HG03460 (cell line): ENCODE data around the gene LGALS9.
"Not testable (repeated sequence)": the region's sequence is repeated elsewhere in the genome, so short reads cannot be mapped to it uniquely, and the experiment has no call there.

Experiments
- ATAC-seq: cut with Tn5 transposase; IDR thresholded peaks from one replicate; pipeline ENCODE4 v1.9.1; 2021; ENCODE audit not compliant: unreplicated experiment

Gene LGALS9

DNA sequence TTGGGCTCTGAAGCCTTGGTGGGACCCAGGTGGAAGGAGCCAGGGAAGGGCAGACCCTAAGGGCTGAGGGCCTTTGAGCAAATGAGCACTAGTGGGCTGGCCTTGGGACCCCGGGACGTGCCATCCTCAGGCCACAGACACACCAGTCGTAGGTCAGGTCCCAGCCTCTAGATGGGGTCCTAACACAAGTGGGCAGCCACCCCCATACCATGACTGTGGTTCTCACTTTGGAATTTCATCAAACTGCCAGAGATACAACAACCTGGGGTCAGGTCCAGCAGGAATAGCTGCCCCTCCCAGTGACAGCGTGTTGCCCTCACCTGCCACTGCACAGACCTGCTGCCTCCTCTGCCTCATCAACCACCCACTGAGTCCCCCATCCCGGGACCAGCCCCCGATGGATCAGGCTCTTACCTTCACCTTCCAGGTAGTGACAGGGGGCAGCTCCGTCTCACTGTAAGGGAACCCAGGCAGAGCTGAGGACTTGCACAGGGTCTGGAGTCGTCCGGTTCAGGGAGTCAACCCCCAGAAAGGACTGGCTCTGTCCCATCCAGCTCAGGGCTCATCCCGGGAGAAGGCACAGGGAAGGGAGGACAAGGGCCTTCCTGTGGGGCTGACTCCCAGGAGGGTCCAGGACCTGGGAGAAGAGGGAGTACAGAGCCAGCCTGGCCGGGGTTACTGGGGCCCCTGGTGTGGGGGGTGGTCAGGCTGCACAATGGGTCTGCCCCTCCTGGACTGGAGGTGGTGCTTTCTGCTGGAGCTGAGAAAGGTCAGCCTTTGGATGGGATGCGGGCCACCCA is 40.0 kb downstream of the LGALS9 start:
- no peak for ATAC-seq

DNA sequence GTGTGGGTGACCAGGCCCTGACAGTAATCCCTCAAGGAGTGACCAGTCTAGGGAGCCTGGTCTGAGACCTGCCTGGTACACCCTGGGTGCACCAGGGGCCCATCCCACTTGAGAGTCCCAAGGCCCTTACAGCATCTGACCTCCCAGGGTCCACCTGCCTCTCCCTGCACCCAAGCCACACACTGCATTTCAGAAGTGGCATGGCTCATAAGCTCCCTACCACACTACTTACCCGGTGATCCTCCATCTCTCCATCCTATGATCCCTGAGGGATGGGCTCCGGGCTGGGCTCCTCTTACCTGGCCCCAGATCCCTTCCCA is 40.6 kb downstream of the LGALS9 start:
- ATAC-seq = no peak

DNA sequence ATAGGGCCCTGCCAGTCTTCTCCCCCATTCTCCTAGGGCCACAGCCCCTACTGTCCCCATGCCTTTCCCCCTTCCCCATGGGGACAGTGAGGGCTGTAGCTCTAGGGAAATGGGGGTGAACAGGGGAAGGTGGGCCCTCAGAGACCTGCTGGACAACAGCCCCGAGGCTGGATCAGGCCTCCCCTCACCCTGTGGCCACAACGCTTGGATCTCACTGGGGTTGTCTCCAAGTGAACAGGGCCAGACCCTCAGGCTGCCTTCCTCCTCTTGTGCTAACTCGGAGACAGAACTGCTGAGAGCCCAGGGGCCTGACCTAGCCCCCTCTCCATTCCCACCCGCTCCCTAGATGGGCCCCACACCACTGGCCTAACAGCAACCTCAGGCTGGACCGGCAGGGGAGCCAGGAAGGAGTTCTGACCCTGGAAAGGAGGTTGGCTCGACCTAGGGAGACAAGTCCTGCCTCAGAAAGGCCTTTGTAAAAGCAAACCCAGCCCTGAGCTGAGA is 41.0 kb downstream of the LGALS9 start:
- not testable (repeated sequence) for ATAC-seq

DNA sequence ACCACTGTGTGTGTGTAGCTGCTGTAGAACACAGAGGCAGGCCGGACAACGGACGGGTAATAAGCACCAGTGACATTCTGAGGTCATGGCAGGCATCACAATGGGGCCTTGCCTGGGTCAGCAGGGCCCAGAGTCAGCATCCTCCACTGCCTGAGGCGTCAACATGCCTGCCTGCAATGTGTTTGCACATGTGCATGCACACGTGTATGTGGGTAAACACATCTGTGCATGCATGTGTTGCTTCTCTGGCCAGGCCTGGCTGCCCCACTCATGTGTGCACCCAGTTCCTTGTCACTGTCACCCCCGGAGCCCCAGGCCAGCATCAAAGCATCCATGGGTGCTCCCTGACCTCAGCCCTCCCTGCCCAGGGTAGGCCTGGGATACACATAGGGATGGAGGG is 43.3 kb downstream of the LGALS9 start:
- no peak for ATAC-seq

DNA sequence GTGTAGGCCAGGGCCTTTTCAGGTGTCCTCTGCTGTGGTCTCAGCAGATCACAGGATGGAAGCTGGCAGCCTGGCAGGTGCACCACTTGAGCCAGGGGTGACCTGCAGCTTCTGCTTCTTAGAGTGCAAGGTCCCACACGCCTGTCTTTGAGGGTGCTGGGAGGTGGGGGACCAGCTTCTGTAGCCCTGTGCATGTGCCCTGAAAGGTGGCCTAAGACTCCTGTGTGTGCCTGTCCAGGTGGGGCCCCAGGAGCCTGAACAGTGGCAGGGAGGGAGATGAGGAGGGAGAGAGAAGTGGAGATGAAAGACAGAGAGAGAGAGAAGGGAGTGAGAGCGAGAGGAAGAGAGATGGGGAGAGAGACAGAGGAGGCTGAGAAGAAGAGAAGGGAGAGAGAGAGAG is 46.2 kb downstream of the LGALS9 start:
- ATAC-seq = no peak

DNA sequence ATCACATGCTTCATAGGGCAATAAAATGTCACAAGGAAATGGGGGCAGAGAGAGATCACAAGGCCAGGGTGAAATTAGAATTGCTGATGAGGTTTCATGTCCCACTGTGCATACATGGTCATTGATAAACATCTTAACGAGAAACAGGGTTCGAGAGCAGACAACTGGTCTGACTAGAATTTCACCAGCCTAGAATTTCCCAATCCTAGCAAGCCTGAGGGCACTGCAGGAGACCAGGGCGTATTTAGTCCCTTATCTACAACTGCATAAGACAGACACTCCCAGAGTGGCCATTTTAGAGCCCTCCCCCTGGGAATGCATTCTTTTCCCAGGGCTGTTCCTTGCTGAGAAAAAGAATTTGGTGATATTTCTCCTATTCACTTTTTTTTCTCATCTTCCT is 55.3 kb downstream of the LGALS9 start:
- not testable (repeated sequence) for ATAC-seq

DNA sequence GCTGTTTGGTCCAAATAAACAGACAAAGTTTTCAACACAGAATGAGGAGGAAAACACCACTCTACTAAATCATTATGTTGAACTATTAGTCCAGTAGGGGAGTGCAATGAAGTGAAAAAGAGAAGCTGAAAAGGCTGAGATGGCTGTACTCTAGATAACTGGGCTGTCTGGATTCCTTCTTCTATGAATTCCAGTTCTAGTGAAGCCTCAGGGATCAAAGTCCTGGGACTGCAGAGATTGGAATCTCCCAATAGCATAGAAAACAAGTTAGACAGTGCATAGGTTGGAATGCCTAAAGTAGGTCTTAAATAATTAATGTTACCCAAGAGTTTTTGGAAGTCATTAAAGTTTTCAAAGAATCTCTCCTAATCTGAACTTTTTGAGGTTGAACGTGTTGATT is 59.9 kb downstream of the LGALS9 start:
- no peak for ATAC-seq

DNA sequence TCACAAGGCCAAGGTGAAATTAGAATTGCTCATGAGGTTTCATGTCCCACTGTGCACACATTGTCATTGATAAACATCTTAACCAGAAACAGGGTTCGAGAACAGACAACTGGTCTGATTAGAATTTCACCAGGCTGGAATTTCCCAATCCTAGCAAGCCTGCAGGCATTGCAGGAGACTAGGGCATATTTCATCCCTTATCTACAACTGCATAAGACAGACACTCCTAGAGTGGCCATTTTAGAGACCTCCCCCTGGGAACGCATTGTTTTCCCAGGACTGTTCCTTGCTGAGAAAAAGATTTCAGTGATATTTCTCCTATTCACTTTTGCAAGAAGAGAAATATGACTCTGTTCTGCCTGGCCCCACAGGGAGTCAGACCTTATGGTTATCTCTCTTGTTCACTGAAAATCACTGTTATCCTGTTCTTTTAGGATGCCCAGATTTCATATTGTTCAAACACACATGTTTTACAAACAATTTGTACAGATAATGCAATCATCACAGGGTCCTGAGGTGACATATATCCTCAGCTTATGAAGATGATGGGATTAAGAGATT is 64.3 kb downstream of the LGALS9 start:
- ATAC-seq = not testable (repeated sequence)
